Activated CD4-positive, alpha-beta memory T cell treated with anti-CD3 and anti-CD28 coated beads, Interleukin-2, amount 10 ng/mL, durations not matched to agents 7 days and 5 days (primary cell): Measurements from ENCODE around the gene LTB4R. TPM values are rescaled to one million over a fixed set of nuclear protein-coding genes. Genes with fewer than 3 reads are reported as not detected.

Experiments
- CTCF ChIA-PET: fragments of 350-600 bp; sonication (Branson Sonifier 250); formaldehyde crosslinking; loops from one replicate; lab custom pipeline; 2021; ENCODE audit warnings: antibody characterized with exemption, inconsistent platforms; lab: Charles Lee
- POLR2A ChIA-PET: fragments of 350-600 bp; sonication (Branson Sonifier 250); formaldehyde crosslinking; loops from one replicate; lab custom pipeline; 2021; ENCODE audit warnings: antibody characterized with exemption; lab: Charles Lee
- DNase-seq: peaks from one replicate; pipeline ENCODE4 v3.0.0-alpha.2; 2020
- H3K27ac Mint-ChIP-seq: one replicate; pipeline ENCODE4 v1.8.0; 2021; ENCODE audit warnings: mild to moderate bottlenecking, mixed read lengths
- H3K27me3 Mint-ChIP-seq: one replicate; pipeline ENCODE4 v1.8.0; 2021; ENCODE audit warnings: mixed read lengths
- H3K36me3 Mint-ChIP-seq: one replicate; pipeline ENCODE4 v1.8.0; 2021; ENCODE audit warnings: low read depth, mixed read lengths
- H3K4me1 Mint-ChIP-seq: one replicate; pipeline ENCODE4 v1.8.0; 2021; ENCODE audit warnings: mixed read lengths
- H3K4me3 Mint-ChIP-seq: one replicate; pipeline ENCODE4 v1.8.0; 2021; ENCODE audit warnings: mild to moderate bottlenecking, mixed read lengths
- H3K9me3 Mint-ChIP-seq: one replicate; pipeline ENCODE4 v1.8.0; 2021; ENCODE audit warnings: mixed read lengths
- total RNA-seq, 2 experiments: library from RNA; stranded (reverse); gene quantifications; one replicate each; pipeline ENCODE4 v1.2.3, GENCODE V29; 2021

The LTB4R gene
- total RNA-seq, 2 experiments from 2014 or later, result 36.1 to 37.9 TPM

GRCh38 chr14:24329073-24329663 is 17.9 kb downstream of the LTB4R start:
- no peak overlapping the region for H3K4me3 Mint-ChIP-seq
- CTCF ChIA-PET, result interaction anchor here (1.0 to 18.8 kb wide), 8 partner anchors 13 to 114 kb away, joined by 3 to 494 read pairs (median 5); partner anchors contain the start of genes CBLN3, CIDEB, KHNYN and LTB4R
- no peak for DNase-seq
- no peaks in the 10 kb centered on the region for H3K36me3 Mint-ChIP-seq
- H3K27ac Mint-ChIP-seq, result peak overlapping the region; percentile 62
- POLR2A ChIA-PET, result interaction anchor here (0.8 to 8.4 kb wide), 11 partner anchors 11 to 113 kb away, joined by 3 to 65 read pairs (median 5); partner anchors contain the start of genes CBLN3, CIDEB, DHRS1 and KHNYN
- H3K4me1 Mint-ChIP-seq, result peaks cover 71% of the 10 kb centered on the region
- peaks cover 26% of the 10 kb centered on the region for H3K27me3 Mint-ChIP-seq
- no peaks in the 10 kb centered on the region for H3K9me3 Mint-ChIP-seq

- DNase-seq, result peak; percentile 89
- POLR2A ChIA-PET, result interaction anchor here (0.8 to 8.4 kb wide), 11 partner anchors 12 to 112 kb away, joined by 3 to 65 read pairs (median 5); partner anchors contain the start of genes CBLN3, CIDEB, DHRS1 and KHNYN
- Mint-ChIP-seq H3K4me3 (peak overlapping the region; percentile 43), H3K27me3 (peaks cover 30% of the 10 kb centered on the region), H3K9me3 (no peaks in the 10 kb centered on the region), H3K36me3 (no peaks in the 10 kb centered on the region), H3K4me1 (peaks cover 75% of the 10 kb centered on the region), H3K27ac (peak overlapping the region; percentile 62)
- CTCF ChIA-PET, result interaction anchor here (1.0 to 18.8 kb wide), 7 partner anchors 19 to 114 kb away, joined by 3 to 494 read pairs (median 6); partner anchors contain the start of genes CBLN3, CIDEB, KHNYN and LTB4R
Measured at GRCh38 chr14:24329736-24330135, 18.4 kb downstream of the LTB4R start.

- Mint-ChIP-seq H3K36me3 (peaks cover 10% of the 10 kb centered on the region), H3K9me3 (no peaks in the 10 kb centered on the region), H3K27ac (no peak overlapping the region), H3K4me1 (peaks cover 81% of the 10 kb centered on the region), H3K27me3 (peaks cover 36% of the 10 kb centered on the region), H3K4me3 (no peak overlapping the region)
- ChIA-PET POLR2A (interaction anchor here (0.7 to 8.4 kb wide), 10 partner anchors 9 to 112 kb away, joined by 3 to 221 read pairs (median 4); partner anchors contain the start of genes CBLN3, CIDEB, KHNYN and LTB4R), CTCF (interaction anchor here (1.1 to 18.8 kb wide), 10 partner anchors 8 to 115 kb away, joined by 3 to 494 read pairs (median 16); partner anchors contain the start of genes CBLN3, CIDEB, DHRS1 and KHNYN)
- no peak for DNase-seq
Measured at GRCh38 chr14:24330973-24331674, 19.8 kb downstream of the LTB4R start.

GRCh38 chr14:24331731-24332267 is 20.5 kb downstream of the LTB4R start:
- POLR2A ChIA-PET, result interaction anchor here (0.5 to 8.4 kb wide), 17 partner anchors 9 to 170 kb away, joined by 3 to 221 read pairs (median 4); partner anchors contain the start of genes CBLN3, CIDEB, KHNYN and LTB4R
- DNase-seq, result no peak
- no peaks in the 10 kb centered on the region for H3K9me3 Mint-ChIP-seq
- peak overlapping the region; percentile 71 for H3K4me3 Mint-ChIP-seq
- H3K36me3 Mint-ChIP-seq, result peaks cover 15% of the 10 kb centered on the region
- peak overlapping the region; percentile 61 for H3K27ac Mint-ChIP-seq
- CTCF ChIA-PET, result interaction anchor here (0.7 to 18.8 kb wide), 20 partner anchors 8 to 367 kb away, joined by 3 to 494 read pairs (median 8); partner anchors contain the start of genes CBLN3, CIDEB, DHRS1 and KHNYN
- H3K27me3 Mint-ChIP-seq, result peaks cover 35% of the 10 kb centered on the region
- peaks cover 84% of the 10 kb centered on the region for H3K4me1 Mint-ChIP-seq

- Mint-ChIP-seq H3K27ac (peak overlapping the region; percentile 61), H3K9me3 (no peaks in the 10 kb centered on the region), H3K4me3 (peak overlapping the region; percentile 71), H3K27me3 (peaks cover 35% of the 10 kb centered on the region), H3K4me1 (peaks cover 81% of the 10 kb centered on the region), H3K36me3 (peaks cover 21% of the 10 kb centered on the region)
- POLR2A ChIA-PET, result interaction anchor here (0.5 to 8.4 kb wide), 18 partner anchors 9 to 171 kb away, joined by 3 to 221 read pairs (median 3); partner anchors contain the start of genes CBLN3, KHNYN, LTB4R and LTB4R2
- peak; percentile 89 for DNase-seq
- CTCF ChIA-PET, result interaction anchor here (0.7 to 18.8 kb wide), 31 partner anchors 9 to 366 kb away, joined by 3 to 494 read pairs (median 5); partner anchors contain the start of genes CBLN3, CIDEB, DHRS1 and KHNYN
Measured at GRCh38 chr14:24332268-24332993, 21.1 kb downstream of the LTB4R start.

GRCh38 chr14:24334431-24335291 is 23.4 kb downstream of the LTB4R start, which contains the start of gene ADCY4:
TSS of gene ADCY4 (minus strand) at chr14:24335071. CDS start at chr14:24334652, 419 bp downstream.
- Mint-ChIP-seq H3K27me3 (peaks cover 35% of the 10 kb centered on the region), H3K27ac (no peak within 1 kb of the TSS), H3K36me3 (peaks cover 33% of the 10 kb centered on the region), H3K9me3 (no peaks in the 10 kb centered on the region), H3K4me3 (peak within 1 kb of the TSS; percentile 41), H3K4me1 (peaks cover 77% of the 10 kb centered on the region)
- CTCF ChIA-PET, result interaction anchor here (1.2 to 18.8 kb wide), 9 partner anchors 13 to 104 kb away, joined by 3 to 494 read pairs (median 13); partner anchors contain the start of genes CBLN3, CIDEB, DHRS1 and KHNYN
- no peak for DNase-seq
- POLR2A ChIA-PET, result interaction anchor here (1.2 to 6.6 kb wide), 4 partner anchors 89 to 121 kb away, joined by 5 to 221 read pairs (median 12); partner anchors contain the start of genes CBLN3, CHMP4A, KHNYN and SDR39U1

GRCh38 chr14:24335461-24336171 is 24.3 kb downstream of the LTB4R start:
- Mint-ChIP-seq H3K9me3 (no peaks in the 10 kb centered on the region), H3K36me3 (peaks cover 33% of the 10 kb centered on the region), H3K27me3 (peaks cover 34% of the 10 kb centered on the region), H3K4me3 (no peak overlapping the region), H3K4me1 (peaks cover 74% of the 10 kb centered on the region), H3K27ac (no peak overlapping the region)
- POLR2A ChIA-PET, result interaction anchor here (2.6 to 6.6 kb wide), 2 partner anchors 97 to 107 kb away, joined by 16 to 221 read pairs; partner anchors contain the start of genes CBLN3, KHNYN and SDR39U1
- CTCF ChIA-PET, result interaction anchor here (5.1 to 18.8 kb wide), 3 partner anchors 25 to 101 kb away, joined by 30 to 494 read pairs (median 144); partner anchors contain the start of genes CBLN3, CIDEB, KHNYN and LTB4R
- no peak for DNase-seq

- Mint-ChIP-seq H3K4me1 (peaks cover 61% of the 10 kb centered on the region), H3K36me3 (peaks cover 33% of the 10 kb centered on the region), H3K27me3 (peaks cover 35% of the 10 kb centered on the region), H3K27ac (no peak overlapping the region), H3K4me3 (no peak overlapping the region), H3K9me3 (no peaks in the 10 kb centered on the region)
- ChIA-PET POLR2A (interaction anchor here (0.8 to 6.6 kb wide), 3 partner anchors 90 to 96 kb away, joined by 3 to 221 read pairs (median 69); partner anchors contain the start of genes CBLN3 and KHNYN), CTCF (interaction anchor here (5.1 to 18.8 kb wide), 2 partner anchors 90 to 99 kb away, joined by 30 to 494 read pairs; partner anchors contain the start of genes CBLN3 and KHNYN)
- no peak for DNase-seq
Measured at GRCh38 chr14:24337144-24337823, 26.0 kb downstream of the LTB4R start.

GRCh38 chr14:24337824-24338175 is 26.5 kb downstream of the LTB4R start:
- Mint-ChIP-seq H3K4me3 (peak overlapping the region; percentile 97), H3K9me3 (no peaks in the 10 kb centered on the region), H3K27me3 (peaks cover 35% of the 10 kb centered on the region), H3K27ac (no peak overlapping the region), H3K4me1 (peaks cover 56% of the 10 kb centered on the region), H3K36me3 (peaks cover 33% of the 10 kb centered on the region)
- CTCF ChIA-PET, result interaction anchor here (5.1 to 18.8 kb wide), 2 partner anchors 90 to 99 kb away, joined by 30 to 494 read pairs; partner anchors contain the start of genes CBLN3 and KHNYN
- POLR2A ChIA-PET, result interaction anchor here (0.8 to 5.4 kb wide), 2 partner anchors 89 to 93 kb away, joined by 3 to 69 read pairs; partner anchors contain the start of genes CBLN3 and KHNYN
- no peak for DNase-seq
